ENCODE measurements around the gene BHMT. TPM values are rescaled to one million over a fixed set of nuclear protein-coding genes. Genes with fewer than 3 reads are reported as not detected.

The BHMT gene
- total and polyA plus RNA-seq, 4 donors = 27.7 to 197 (median 116) TPM

DNA sequence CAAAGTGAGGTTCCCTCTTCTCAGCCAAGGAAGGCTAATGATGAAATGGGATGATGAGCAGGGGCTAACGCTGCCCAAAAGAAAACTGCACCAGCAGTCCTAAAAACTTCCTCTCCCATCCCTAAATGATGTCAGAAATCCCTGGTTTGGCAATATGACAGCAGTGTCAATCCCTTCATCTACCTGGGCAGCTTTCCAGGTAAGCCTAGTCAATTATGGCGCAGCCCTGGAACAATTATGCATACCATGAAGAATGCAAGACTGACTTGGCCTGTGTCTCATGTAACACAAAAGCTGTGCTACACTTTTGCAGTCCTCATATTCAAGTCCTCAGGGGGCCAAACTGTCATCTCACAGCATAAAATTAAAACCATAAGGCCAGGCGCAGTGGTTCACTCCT lies 49.2 kb upstream of the BHMT start:
- H3K27ac ChIP-seq (ENCODE audit: low read depth in 1 of 2, low read length in 2 of 2) = peak overlapping the region; percentile 17 to 18
- TF ChIP-seq FOXA2 (IDR thresholded peaks at IDR 0.05) (no peak), EGR1 (IDR thresholded peaks at IDR 0.05; ENCODE audit: low read depth in 2 of 2) (no peak), HNF4G (IDR thresholded peaks at IDR 0.05) (no peak), RAD21 (IDR thresholded peaks at IDR 0.05) (no peak), TAF1 (conservative IDR thresholded peaks at IDR 0.05) (no peak), RXRA (IDR thresholded peaks at IDR 0.05) (no peak), YY1 (IDR thresholded peaks at IDR 0.05) (no peak), FOXA1 (IDR thresholded peaks at IDR 0.05) (no peak), HNF4A (conservative IDR thresholded peaks at IDR 0.05) (no peak), JUND (IDR thresholded peaks at IDR 0.05) (no peak)
- TF ChIP-seq, protein P1, sequence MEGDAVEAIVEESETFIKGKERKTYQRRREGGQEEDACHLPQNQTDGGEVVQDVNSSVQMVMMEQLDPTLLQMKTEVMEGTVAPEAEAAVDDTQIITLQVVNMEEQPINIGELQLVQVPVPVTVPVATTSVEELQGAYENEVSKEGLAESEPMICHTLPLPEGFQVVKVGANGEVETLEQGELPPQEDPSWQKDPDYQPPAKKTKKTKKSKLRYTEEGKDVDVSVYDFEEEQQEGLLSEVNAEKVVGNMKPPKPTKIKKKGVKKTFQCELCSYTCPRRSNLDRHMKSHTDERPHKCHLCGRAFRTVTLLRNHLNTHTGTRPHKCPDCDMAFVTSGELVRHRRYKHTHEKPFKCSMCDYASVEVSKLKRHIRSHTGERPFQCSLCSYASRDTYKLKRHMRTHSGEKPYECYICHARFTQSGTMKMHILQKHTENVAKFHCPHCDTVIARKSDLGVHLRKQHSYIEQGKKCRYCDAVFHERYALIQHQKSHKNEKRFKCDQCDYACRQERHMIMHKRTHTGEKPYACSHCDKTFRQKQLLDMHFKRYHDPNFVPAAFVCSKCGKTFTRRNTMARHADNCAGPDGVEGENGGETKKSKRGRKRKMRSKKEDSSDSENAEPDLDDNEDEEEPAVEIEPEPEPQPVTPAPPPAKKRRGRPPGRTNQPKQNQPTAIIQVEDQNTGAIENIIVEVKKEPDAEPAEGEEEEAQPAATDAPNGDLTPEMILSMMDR (IDR thresholded peaks at IDR 0.05; ENCODE audit: low read depth, low read length, missing input control) = no peak
- TF ChIP-seq, protein P2, sequence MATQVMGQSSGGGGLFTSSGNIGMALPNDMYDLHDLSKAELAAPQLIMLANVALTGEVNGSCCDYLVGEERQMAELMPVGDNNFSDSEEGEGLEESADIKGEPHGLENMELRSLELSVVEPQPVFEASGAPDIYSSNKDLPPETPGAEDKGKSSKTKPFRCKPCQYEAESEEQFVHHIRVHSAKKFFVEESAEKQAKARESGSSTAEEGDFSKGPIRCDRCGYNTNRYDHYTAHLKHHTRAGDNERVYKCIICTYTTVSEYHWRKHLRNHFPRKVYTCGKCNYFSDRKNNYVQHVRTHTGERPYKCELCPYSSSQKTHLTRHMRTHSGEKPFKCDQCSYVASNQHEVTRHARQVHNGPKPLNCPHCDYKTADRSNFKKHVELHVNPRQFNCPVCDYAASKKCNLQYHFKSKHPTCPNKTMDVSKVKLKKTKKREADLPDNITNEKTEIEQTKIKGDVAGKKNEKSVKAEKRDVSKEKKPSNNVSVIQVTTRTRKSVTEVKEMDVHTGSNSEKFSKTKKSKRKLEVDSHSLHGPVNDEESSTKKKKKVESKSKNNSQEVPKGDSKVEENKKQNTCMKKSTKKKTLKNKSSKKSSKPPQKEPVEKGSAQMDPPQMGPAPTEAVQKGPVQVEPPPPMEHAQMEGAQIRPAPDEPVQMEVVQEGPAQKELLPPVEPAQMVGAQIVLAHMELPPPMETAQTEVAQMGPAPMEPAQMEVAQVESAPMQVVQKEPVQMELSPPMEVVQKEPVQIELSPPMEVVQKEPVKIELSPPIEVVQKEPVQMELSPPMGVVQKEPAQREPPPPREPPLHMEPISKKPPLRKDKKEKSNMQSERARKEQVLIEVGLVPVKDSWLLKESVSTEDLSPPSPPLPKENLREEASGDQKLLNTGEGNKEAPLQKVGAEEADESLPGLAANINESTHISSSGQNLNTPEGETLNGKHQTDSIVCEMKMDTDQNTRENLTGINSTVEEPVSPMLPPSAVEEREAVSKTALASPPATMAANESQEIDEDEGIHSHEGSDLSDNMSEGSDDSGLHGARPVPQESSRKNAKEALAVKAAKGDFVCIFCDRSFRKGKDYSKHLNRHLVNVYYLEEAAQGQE (IDR thresholded peaks at IDR 0.05) = no peak
- TF ChIP-seq, protein P3, sequence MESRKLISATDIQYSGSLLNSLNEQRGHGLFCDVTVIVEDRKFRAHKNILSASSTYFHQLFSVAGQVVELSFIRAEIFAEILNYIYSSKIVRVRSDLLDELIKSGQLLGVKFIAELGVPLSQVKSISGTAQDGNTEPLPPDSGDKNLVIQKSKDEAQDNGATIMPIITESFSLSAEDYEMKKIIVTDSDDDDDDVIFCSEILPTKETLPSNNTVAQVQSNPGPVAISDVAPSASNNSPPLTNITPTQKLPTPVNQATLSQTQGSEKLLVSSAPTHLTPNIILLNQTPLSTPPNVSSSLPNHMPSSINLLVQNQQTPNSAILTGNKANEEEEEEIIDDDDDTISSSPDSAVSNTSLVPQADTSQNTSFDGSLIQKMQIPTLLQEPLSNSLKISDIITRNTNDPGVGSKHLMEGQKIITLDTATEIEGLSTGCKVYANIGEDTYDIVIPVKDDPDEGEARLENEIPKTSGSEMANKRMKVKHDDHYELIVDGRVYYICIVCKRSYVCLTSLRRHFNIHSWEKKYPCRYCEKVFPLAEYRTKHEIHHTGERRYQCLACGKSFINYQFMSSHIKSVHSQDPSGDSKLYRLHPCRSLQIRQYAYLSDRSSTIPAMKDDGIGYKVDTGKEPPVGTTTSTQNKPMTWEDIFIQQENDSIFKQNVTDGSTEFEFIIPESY (IDR thresholded peaks at IDR 0.05) = no peak

DNA sequence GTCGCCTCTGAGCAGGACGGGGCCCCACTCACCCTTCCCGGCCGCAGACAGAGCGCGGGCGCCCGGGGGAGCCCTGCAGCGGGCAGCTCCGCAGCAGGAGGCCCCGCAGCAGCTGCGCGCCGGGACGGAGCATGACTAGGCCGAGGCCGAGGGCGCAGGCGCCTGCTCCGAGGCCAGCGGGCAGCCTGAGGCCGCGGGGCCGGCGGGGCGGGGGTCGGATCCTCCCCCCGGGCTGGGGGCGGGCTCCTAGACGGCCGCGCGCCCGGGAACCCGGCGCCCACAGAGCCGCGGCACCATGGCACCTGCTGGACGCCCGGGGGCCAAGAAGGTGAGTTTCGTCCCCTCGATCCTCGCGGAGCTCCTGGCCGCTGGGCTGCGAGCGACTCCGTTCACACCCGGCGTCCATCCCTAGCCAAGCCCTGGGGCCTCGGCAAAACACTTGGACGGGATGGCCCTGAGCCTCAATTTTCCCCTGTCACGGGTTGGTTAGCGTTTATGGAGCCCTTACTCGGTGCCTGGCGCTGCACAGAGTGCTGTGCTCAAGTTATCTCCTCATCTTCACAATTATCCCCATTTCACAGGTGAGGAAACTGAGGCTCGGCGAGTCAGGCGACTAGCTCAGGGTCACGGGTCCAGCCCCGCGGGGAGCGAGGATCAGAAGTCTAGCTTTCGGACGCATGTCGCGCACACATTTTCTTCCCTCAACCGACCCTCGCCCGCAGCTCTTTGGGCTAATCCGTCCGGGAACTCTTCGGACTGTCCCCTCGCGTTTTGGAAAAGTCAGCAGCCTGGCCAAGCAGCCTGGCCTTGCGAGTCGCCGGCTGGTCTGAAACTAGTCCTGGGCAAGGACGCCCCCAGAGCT lies 41.9 kb upstream of the BHMT start, which contains the start of the genes BHMT2 and DMGDH:
Gene BHMT2, plus strand, starts transcription at position 280 of the 862 bp plus-strand sequence. Its CDS starts 16 bp downstream, at position 296.
Gene DMGDH, minus strand, starts transcription at position 187 of the 862 bp plus-strand sequence. Its CDS starts 54 bp downstream, at position 133.
- H3K9ac ChIP-seq (ENCODE audit: low read depth in 1 of 2, low read length in 2 of 2) = peak within 1 kb of the TSS; percentile 94 to 100
- 14% methylated on average over 79 of the region's 79 CpGs for WGBS
- peak within 1 kb of the TSS; percentile 98 to 99 for H3K27ac ChIP-seq (ENCODE audit: low read depth in 1 of 2, low read length in 2 of 2)
- peaks cover 2 to 37% (median 19%) of the 10 kb centered on the region in 4 donors for H3K4me1 ChIP-seq (ENCODE audit: control insufficient read depth in 4 of 4, insufficient read depth in 4 of 4, low read length in 3 of 4)
- no peaks in the 10 kb centered on the region for H3K27me3 ChIP-seq (ENCODE audit: control insufficient read depth in 4 of 4, insufficient read depth in 4 of 4, low read length in 3 of 4)
- no peaks in the 10 kb centered on the region for H3K36me3 ChIP-seq (ENCODE audit: control insufficient read depth in 4 of 4, insufficient read depth in 3 of 4, low read depth in 1 of 4, low read length in 3 of 4)
- H3K4me3 ChIP-seq (ENCODE audit: low read depth in 1 of 3, low read length in 3 of 3) = peak within 1 kb of the TSS; percentile 73 to 81 (median 76)
- no peaks in the 10 kb centered on the region for H3K9me3 ChIP-seq (ENCODE audit: control insufficient read depth in 4 of 4, low read length in 3 of 4)
- peak; percentile 53 for DNase-seq (ENCODE audit: low spot score)
- TF ChIP-seq, protein P4, sequence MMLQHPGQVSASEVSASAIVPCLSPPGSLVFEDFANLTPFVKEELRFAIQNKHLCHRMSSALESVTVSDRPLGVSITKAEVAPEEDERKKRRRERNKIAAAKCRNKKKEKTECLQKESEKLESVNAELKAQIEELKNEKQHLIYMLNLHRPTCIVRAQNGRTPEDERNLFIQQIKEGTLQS (IDR thresholded peaks at IDR 0.05) = no peak
- peak; percentile 36 for TF ChIP-seq YY1 (IDR thresholded peaks at IDR 0.05)
- TF ChIP-seq, protein P2 (IDR thresholded peaks at IDR 0.05) = peak; percentile 18
- TF ChIP-seq HNF4A (conservative IDR thresholded peaks at IDR 0.05) = peak; percentile 34 to 35
- no peak for TF ChIP-seq GABPA (IDR thresholded peaks at IDR 0.05 in 1 of 2, conservative IDR thresholded peaks at IDR 0.05 in 1 of 2)
- no peak for TF ChIP-seq FOXA2 (IDR thresholded peaks at IDR 0.05)
- TF ChIP-seq HNF4G (IDR thresholded peaks at IDR 0.05) = no peak
- no peak for TF ChIP-seq JUND (IDR thresholded peaks at IDR 0.05)
- TF ChIP-seq, protein P5, sequence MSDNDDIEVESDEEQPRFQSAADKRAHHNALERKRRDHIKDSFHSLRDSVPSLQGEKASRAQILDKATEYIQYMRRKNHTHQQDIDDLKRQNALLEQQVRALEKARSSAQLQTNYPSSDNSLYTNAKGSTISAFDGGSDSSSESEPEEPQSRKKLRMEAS (IDR thresholded peaks at IDR 0.05) = no peak
- TF ChIP-seq RXRA (IDR thresholded peaks at IDR 0.05) = peak in 1 of 2 donors; percentile 15
- no peak for TF ChIP-seq RAD21 (IDR thresholded peaks at IDR 0.05)

More for the DNA sequence above, 49.2 kb upstream of the BHMT start:
- Histone ChIP-seq H3K4me3 (ENCODE audit: low read depth in 1 of 3, low read length in 3 of 3) (no peak overlapping the region), H3K27me3 (ENCODE audit: control insufficient read depth in 4 of 4, insufficient read depth in 4 of 4, low read length in 3 of 4) (no peaks in the 10 kb centered on the region), H3K9me3 (ENCODE audit: control insufficient read depth in 4 of 4, low read length in 3 of 4) (no peaks in the 10 kb centered on the region), H3K4me1 (ENCODE audit: control insufficient read depth in 4 of 4, insufficient read depth in 4 of 4, low read length in 3 of 4) (peaks cover 0 to 32% (median 14%) of the 10 kb centered on the region in 4 donors), H3K9ac (ENCODE audit: low read depth in 1 of 2, low read length in 2 of 2) (no peak overlapping the region), H3K36me3 (ENCODE audit: control insufficient read depth in 4 of 4, insufficient read depth in 3 of 4, low read depth in 1 of 4, low read length in 3 of 4) (peaks cover 0 to 8% (median 0%) of the 10 kb centered on the region in 4 donors)
- no peak for DNase-seq (ENCODE audit: low spot score)
- 87% methylated on average over 3 of the region's 3 CpGs for WGBS
